HEK293 (cell line): ENCODE measurements around the gene SRMS.

ENCODE experiments used
- CTCF ChIA-PET: fragments of 350-600 bp; formaldehyde crosslinking; extraction: SDS; loops from one replicate; lab custom pipeline; 2021; ENCODE audit warnings: antibody characterized with exemption; lab: Yijun Ruan, JAX
- POLR2A ChIA-PET: fragments of 300-600 bp; formaldehyde crosslinking; extraction: SDS; loops from one replicate; lab custom pipeline; 2020; ENCODE audit warnings: antibody characterized with exemption, inconsistent platforms; lab: Yijun Ruan, JAX
- H3K27ac ChIP-seq: fragments of 200-500 bp; sonication (Bioruptor generic); 2 replicates; pipeline ENCODE4 v1.5.1; 2014; ENCODE audit warnings: low read depth, low read length, control low read depth, inconsistent platforms; ENCODE audit errors: extremely low read depth
- H3K36me3 ChIP-seq, 2 experiments: fragments of 200-500 bp in 1 of 2; sonication (Bioruptor generic) in 1 of 2; 1 replicate in 1 of 2; 2 replicates in 1 of 2; pipeline ENCODE4 v1.5.1; 2014 to 2017; ENCODE audit warnings: inconsistent platforms in 2 of 2, low read length in 2 of 2; ENCODE audit not compliant: control insufficient read depth in 2 of 2, insufficient read depth in 1 of 2
- H3K4me1 ChIP-seq: fragments of 200-500 bp; sonication (Bioruptor generic); 2 replicates; pipeline ENCODE4 v1.5.1; 2014; ENCODE audit warnings: mild to moderate bottlenecking, low read length, inconsistent platforms; ENCODE audit not compliant: control insufficient read depth, insufficient read depth
- H3K4me3 ChIP-seq: 2 replicates; pipeline ENCODE4 v1.5.1; 2011; ENCODE audit warnings: low read depth, mild to moderate bottlenecking, control low read depth, low read length, moderate library complexity
- H3K9me3 ChIP-seq: fragments of 200-500 bp; sonication (Bioruptor generic); 2 replicates; pipeline ENCODE4 v1.5.1; 2014; ENCODE audit warnings: low read depth, low read length, inconsistent platforms; ENCODE audit not compliant: control insufficient read depth, insufficient read depth
- AEBP2 ChIP-seq: fragments of 450-650 bp; formaldehyde crosslinking; IDR thresholded peaks from 2 replicates; pipeline ENCODE4 v1.5.1; 2016; ENCODE audit warnings: missing biosample characterization, missing genetic modification characterization, borderline replicate concordance
- EGR2 ChIP-seq: fragments of 450-650 bp; formaldehyde crosslinking; IDR thresholded peaks from 2 replicates; pipeline ENCODE4 v1.5.1; 2016; ENCODE audit warnings: low read depth, missing biosample characterization, missing genetic modification characterization
- FEZF1 ChIP-seq: fragments of 450-650 bp; formaldehyde crosslinking; IDR thresholded peaks from 2 replicates; pipeline ENCODE4 v1.5.1; 2016; ENCODE audit warnings: missing biosample characterization, missing genetic modification characterization
- RBAK ChIP-seq: fragments of 450-650 bp; formaldehyde crosslinking; IDR thresholded peaks from 2 replicates; pipeline ENCODE4 v1.5.1; 2016; ENCODE audit warnings: missing biosample characterization, missing genetic modification characterization
- SALL2 ChIP-seq: fragments of 450-650 bp; formaldehyde crosslinking; IDR thresholded peaks from 2 replicates; pipeline ENCODE4 v1.5.0; 2017; ENCODE audit warnings: missing biosample characterization, mild to moderate bottlenecking, missing genetic modification characterization, borderline replicate concordance
- ZBTB8A ChIP-seq: fragments of 450-650 bp; formaldehyde crosslinking; IDR thresholded peaks from 2 replicates; pipeline ENCODE4 v1.5.1; 2016; ENCODE audit warnings: missing biosample characterization, missing genetic modification characterization
- ZEB2 ChIP-seq: fragments of 450-650 bp; formaldehyde crosslinking; IDR thresholded peaks from 2 replicates; pipeline ENCODE4 v1.5.1; 2016; ENCODE audit warnings: missing biosample characterization, missing genetic modification characterization
- ZFHX2 ChIP-seq: fragments of 450-650 bp; formaldehyde crosslinking; conservative IDR thresholded peaks from 2 replicates; pipeline ENCODE4 v1.5.1; 2016; ENCODE audit warnings: missing biosample characterization, missing genetic modification characterization
- ZFP69B ChIP-seq: fragments of 450-650 bp; formaldehyde crosslinking; IDR thresholded peaks from 2 replicates; pipeline ENCODE4 v1.5.1; 2016; ENCODE audit warnings: missing biosample characterization, missing genetic modification characterization
- ZIC2 ChIP-seq: fragments of 450-650 bp; formaldehyde crosslinking; IDR thresholded peaks from 2 replicates; pipeline ENCODE4 v1.5.1; 2016; ENCODE audit warnings: missing biosample characterization, missing genetic modification characterization
- ZNF146 ChIP-seq: fragments of 450-650 bp; formaldehyde crosslinking; IDR thresholded peaks from 2 replicates; pipeline ENCODE4 v1.5.1; 2016; ENCODE audit warnings: missing biosample characterization, missing genetic modification characterization
- ZNF221 ChIP-seq: fragments of 450-650 bp; formaldehyde crosslinking; IDR thresholded peaks from 2 replicates; pipeline ENCODE4 v1.5.1; 2017; ENCODE audit warnings: missing biosample characterization, missing genetic modification characterization, borderline replicate concordance
- ZNF223 ChIP-seq: fragments of 450-650 bp; formaldehyde crosslinking; IDR thresholded peaks from 2 replicates; pipeline ENCODE4 v1.5.1; 2016; ENCODE audit warnings: missing biosample characterization, missing genetic modification characterization
- ZNF239 ChIP-seq: fragments of 450-650 bp; formaldehyde crosslinking; IDR thresholded peaks from 2 replicates; pipeline ENCODE4 v1.5.1; 2016; ENCODE audit warnings: missing biosample characterization, missing genetic modification characterization
- ZNF292 ChIP-seq: fragments of 450-650 bp; formaldehyde crosslinking; IDR thresholded peaks from 2 replicates; pipeline ENCODE4 v1.5.1; 2016; ENCODE audit warnings: low read depth, missing biosample characterization, missing genetic modification characterization, borderline replicate concordance
- ZNF404 ChIP-seq: fragments of 450-650 bp; formaldehyde crosslinking; IDR thresholded peaks from 2 replicates; pipeline ENCODE4 v1.5.1; 2017; ENCODE audit warnings: missing biosample characterization, missing genetic modification characterization
- ZNF449 ChIP-seq: fragments of 450-650 bp; formaldehyde crosslinking; IDR thresholded peaks from 2 replicates; pipeline ENCODE4 v1.5.1; 2017; ENCODE audit warnings: missing biosample characterization, mild to moderate bottlenecking, missing genetic modification characterization, moderate library complexity
- ZNF510 ChIP-seq: fragments of 450-650 bp; formaldehyde crosslinking; IDR thresholded peaks from 2 replicates; pipeline ENCODE4 v1.5.1; 2018; ENCODE audit warnings: mild to moderate bottlenecking, missing genetic modification characterization, missing biosample characterization; ENCODE audit not compliant: insufficient replicate concordance
- ZNF549 ChIP-seq: fragments of 450-650 bp; IDR thresholded peaks from 2 replicates; pipeline ENCODE4 v1.5.1; 2018; ENCODE audit warnings: missing biosample characterization, missing genetic modification characterization, mild to moderate bottlenecking, inconsistent platforms, moderate library complexity
- ZNF561 ChIP-seq: fragments of 450-650 bp; IDR thresholded peaks from 2 replicates; pipeline ENCODE4 v1.5.1; 2018; ENCODE audit warnings: missing biosample characterization, missing genetic modification characterization, borderline replicate concordance
- ZNF747 ChIP-seq: fragments of 450-650 bp; formaldehyde crosslinking; IDR thresholded peaks from 2 replicates; pipeline ENCODE4 v1.5.1; 2016; ENCODE audit warnings: missing biosample characterization, missing genetic modification characterization
- ZNF776 ChIP-seq: fragments of 450-650 bp; formaldehyde crosslinking; IDR thresholded peaks from 2 replicates; pipeline ENCODE4 v1.5.0; 2017; ENCODE audit warnings: missing biosample characterization, missing genetic modification characterization, borderline replicate concordance
- TF ChIP-seq, protein P1 (sequence below): fragments of 450-650 bp; formaldehyde crosslinking; IDR thresholded peaks from 2 replicates; pipeline ENCODE4 v1.5.1; 2016; ENCODE audit warnings: missing biosample characterization, missing genetic modification characterization
- TF ChIP-seq, protein P2 (sequence below): IDR thresholded peaks from 2 replicates; pipeline ENCODE4 v1.6.1; 2011; ENCODE audit warnings: mild to moderate bottlenecking, low read depth, low read length, borderline replicate concordance
- TF ChIP-seq, protein P3 (sequence below): fragments of 450-650 bp; formaldehyde crosslinking; IDR thresholded peaks from 2 replicates; pipeline ENCODE4 v1.5.1; 2017; ENCODE audit warnings: missing biosample characterization, missing genetic modification characterization

Gene SRMS

GRCh38 chr20:63525185-63525584, 22.4 kb downstream of the SRMS start (continued):
- TF ChIP-seq ZNF510 (no peak), ZNF776 (no peak), ZNF146 (no peak), ZEB2 (tag by site-specific recombination) (no peak), RBAK (tag by site-specific recombination) (no peak)
- TF ChIP-seq, protein P1, sequence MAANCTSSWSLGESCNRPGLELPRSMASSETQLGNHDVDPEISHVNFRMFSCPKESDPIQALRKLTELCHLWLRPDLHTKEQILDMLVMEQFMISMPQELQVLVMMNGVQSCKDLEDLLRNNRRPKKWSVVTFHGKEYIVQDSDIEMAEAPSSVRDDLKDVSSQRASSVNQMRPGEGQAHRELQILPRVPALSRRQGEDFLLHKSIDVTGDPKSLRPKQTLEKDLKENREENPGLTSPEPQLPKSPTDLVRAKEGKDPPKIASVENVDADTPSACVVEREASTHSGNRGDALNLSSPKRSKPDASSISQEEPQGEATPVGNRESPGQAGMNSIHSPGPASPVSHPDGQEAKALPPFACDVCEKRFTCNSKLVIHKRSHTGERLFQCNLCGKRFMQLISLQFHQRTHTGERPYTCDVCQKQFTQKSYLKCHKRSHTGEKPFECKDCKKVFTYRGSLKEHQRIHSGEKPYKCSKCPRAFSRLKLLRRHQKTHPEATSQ, result no peak
- TF ChIP-seq, protein P2, sequence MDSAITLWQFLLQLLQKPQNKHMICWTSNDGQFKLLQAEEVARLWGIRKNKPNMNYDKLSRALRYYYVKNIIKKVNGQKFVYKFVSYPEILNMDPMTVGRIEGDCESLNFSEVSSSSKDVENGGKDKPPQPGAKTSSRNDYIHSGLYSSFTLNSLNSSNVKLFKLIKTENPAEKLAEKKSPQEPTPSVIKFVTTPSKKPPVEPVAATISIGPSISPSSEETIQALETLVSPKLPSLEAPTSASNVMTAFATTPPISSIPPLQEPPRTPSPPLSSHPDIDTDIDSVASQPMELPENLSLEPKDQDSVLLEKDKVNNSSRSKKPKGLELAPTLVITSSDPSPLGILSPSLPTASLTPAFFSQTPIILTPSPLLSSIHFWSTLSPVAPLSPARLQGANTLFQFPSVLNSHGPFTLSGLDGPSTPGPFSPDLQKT, result no peak
- TF ChIP-seq, all 188 proteins: peak for 0

GRCh38 chr20:63522981-63523611, 24.5 kb downstream of the SRMS start:
- ChIA-PET CTCF (interaction anchor here (1.0 to 2.1 kb wide), 3 partner anchors 13 to 27 kb away, joined by 5 to 7 read pairs (median 6); no protein-coding TSS in a partner anchor), POLR2A (interaction anchor here (0.6 to 1.0 kb wide), 4 partner anchors 12 to 1140 kb away, joined by 3 to 4 read pairs (median 4); no protein-coding TSS in a partner anchor)
- TF ChIP-seq ZNF747 (no peak), ZNF292 (tag by site-specific recombination) (no peak), ZNF776 (no peak), ZNF221 (tag by site-specific recombination) (no peak), ZNF239 (tag by site-specific recombination) (no peak), ZFP69B (no peak)
- Histone ChIP-seq H3K4me3 (no peak overlapping the region), H3K9me3 (no peaks in the 10 kb centered on the region), H3K4me1 (no peaks in the 10 kb centered on the region), H3K27ac (no peak overlapping the region), H3K36me3 (peaks cover 0 to 24% of the 10 kb centered on the region in 2 experiments; a peak in 1 of 3 replicates)

DNA sequence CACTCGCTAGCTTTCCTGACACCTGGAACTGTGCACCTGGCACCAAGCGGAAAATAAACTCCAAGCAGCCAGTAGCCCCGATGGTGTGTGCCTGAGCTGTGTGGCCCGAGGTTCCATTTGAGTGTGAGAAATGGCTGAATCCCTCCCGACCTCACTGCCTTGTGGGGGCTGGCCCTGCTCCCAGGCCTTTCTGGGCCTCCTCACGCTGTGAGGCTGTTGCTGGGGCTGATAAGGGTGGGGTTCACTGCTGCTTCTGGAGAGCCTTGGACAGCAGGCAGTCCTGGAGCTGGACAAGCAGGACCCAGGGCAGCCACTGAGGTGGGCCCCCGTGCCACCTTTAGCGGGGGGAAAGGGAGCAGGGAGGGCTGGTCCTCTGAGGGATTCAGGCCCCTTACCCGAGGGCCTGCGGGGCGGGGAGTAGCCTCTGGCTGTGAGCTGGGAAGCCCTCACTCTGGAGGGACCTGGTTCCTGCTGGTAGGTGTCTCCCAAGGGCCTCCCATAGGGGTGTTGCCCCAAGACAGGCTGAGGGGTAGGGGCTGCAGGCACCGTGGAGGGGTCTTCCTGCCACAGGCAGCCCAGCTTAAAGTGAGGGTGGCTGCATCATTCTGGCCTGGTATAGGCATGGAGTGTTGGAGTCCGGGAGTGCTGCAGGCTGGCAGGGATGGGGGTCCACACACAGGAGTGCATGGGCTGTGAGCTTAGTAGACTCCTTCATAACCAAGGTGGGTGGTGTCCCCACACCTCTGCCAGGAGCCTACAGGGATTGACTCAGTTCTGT, 25.3 kb downstream of the SRMS start:
- Histone ChIP-seq H3K36me3 (peaks cover 0 to 24% of the 10 kb centered on the region in 2 experiments; a peak in 1 of 3 replicates), H3K27ac (no peak overlapping the region), H3K4me1 (no peaks in the 10 kb centered on the region), H3K9me3 (no peaks in the 10 kb centered on the region), H3K4me3 (no peak overlapping the region)
- CTCF ChIA-PET, result interaction anchor here (0.6 to 2.1 kb wide), 4 partner anchors 15 to 89 kb away, joined by 3 to 7 read pairs (median 4); partner anchors contain the start of gene PTK6
- POLR2A ChIA-PET, result interaction anchor here (0.6 kb wide), 1 partner anchor 1139 kb away, joined by 3 read pairs; no protein-coding TSS in a partner anchor
- peak; percentile 24; the same call in 1 of the 2 replicates for TF ChIP-seq ZIC2 (tag by site-specific recombination)
- TF ChIP-seq EGR2, result peak; percentile 82
- TF ChIP-seq FEZF1 (tag by site-specific recombination), result no peak
- no peak for TF ChIP-seq SALL2 (tag by site-specific recombination)
- TF ChIP-seq ZFHX2 (tag by site-specific recombination), result 0 out of 2 replicates have a peak, but pooled peaks have one; percentile 44
- no peak for TF ChIP-seq ZNF449 (tag by site-specific recombination)
- TF ChIP-seq ZBTB8A (tag by site-specific recombination), result peak; percentile 18; the same call in 1 of the 2 replicates
- TF ChIP-seq, protein P3, sequence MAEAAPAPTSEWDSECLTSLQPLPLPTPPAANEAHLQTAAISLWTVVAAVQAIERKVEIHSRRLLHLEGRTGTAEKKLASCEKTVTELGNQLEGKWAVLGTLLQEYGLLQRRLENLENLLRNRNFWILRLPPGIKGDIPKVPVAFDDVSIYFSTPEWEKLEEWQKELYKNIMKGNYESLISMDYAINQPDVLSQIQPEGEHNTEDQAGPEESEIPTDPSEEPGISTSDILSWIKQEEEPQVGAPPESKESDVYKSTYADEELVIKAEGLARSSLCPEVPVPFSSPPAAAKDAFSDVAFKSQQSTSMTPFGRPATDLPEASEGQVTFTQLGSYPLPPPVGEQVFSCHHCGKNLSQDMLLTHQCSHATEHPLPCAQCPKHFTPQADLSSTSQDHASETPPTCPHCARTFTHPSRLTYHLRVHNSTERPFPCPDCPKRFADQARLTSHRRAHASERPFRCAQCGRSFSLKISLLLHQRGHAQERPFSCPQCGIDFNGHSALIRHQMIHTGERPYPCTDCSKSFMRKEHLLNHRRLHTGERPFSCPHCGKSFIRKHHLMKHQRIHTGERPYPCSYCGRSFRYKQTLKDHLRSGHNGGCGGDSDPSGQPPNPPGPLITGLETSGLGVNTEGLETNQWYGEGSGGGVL (tag by site-specific recombination), result no peak
- TF ChIP-seq ZNF404, result no peak
- TF ChIP-seq ZNF776, result no peak
- no peak for TF ChIP-seq ZNF223
- TF ChIP-seq ZNF561 (tag by site-specific recombination), result no peak
- TF ChIP-seq ZNF549 (tag by site-specific recombination), result no peak
- TF ChIP-seq AEBP2, result no peak
